NAMALWA (cell line): Measurements from ENCODE around the gene ZNF141.
"Not testable (repeated sequence)": the region's sequence is repeated elsewhere in the genome, so short reads cannot be mapped to it uniquely, and the experiment has no call there.

Experiments used
- DNase-seq: peaks from one replicate; pipeline ENCODE4 v3.0.0-alpha.2; 2015; ENCODE audit warnings: low spot score

The ZNF141 gene

DNA sequence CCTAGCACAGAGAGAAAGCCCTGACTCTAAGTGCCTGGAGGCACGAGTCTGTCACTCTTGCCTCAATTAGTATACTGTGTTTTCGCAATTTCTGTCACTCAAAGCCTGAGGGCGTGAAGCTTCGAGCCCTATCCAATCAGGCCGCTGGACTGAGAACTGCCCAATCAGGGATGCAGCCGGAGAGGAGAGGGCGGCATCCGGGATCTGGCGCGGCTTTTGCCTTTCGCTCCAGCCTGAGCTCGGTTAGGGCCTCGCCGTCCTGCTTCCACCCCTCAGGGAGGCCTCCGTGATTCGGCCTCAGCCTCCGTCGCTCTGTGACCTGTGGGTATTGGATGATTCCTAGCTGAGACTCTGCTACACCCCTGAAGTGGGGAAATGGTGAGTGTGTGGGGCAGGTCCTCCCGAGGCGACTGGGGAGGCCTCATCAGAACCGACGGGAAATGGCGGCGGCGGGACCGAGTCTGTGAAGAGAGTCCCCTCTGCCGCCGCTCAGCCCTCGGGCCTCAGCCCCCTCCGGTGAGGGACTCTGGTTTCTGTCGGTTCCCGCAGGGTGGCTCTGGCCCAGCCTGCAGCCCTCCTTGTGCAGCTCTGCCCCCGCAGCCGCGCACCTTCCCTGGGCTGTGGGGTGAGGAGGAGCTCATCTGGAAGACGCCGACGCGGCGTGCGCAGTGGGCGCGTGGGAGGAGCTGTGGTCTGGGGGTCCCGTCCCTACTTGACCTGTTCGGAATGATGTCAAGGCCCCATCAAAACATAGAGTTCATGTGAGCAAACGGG lies 48.5 kb downstream of the ZNF141 start:
- no peak for DNase-seq

DNA sequence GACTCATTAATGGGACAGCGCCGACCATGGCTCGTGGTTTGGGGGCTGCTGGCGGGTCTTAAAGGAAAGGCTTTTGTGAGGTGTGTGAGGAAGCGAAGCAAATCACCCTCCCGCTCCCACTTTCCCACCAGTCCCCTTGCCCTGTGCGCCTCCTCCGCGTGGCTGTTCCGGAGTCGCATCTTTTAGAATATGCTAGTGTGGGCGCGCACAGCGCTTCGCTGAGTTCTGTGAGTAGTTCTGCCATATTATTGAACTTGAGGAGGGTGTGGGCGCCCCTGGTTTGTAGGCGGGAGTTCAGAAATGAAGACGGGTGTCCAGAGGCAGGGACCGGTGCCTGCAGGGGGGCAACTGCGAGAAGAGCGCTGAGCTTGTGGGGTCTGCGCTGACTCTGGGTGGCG lies 49.1 kb downstream of the ZNF141 start:
- no peak for DNase-seq

DNA sequence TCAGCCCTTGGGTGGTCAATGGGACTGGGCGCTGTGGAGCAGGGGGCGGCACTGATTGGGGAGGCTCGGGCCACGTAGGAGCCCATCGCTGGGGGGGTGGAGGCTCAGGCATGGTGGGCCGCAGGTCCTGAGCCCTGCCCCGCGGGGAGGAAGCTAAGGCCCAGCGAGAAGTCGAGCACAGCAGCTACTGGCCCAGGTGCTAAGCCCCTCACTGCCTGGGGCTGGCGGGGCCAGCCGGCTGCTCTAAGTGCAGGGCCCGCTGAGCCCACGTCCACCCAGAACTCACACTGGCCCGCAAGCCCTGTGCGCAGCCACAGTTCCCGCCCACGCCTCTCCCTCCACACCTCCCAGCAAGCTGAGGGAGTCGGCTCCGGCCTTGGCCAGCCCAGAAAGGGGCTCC lies 66.4 kb downstream of the ZNF141 start:
- DNase-seq: no peak

GRCh38 chr4:408321-408720 lies 70.7 kb downstream of the ZNF141 start:
- DNase-seq: not testable (repeated sequence)

DNA sequence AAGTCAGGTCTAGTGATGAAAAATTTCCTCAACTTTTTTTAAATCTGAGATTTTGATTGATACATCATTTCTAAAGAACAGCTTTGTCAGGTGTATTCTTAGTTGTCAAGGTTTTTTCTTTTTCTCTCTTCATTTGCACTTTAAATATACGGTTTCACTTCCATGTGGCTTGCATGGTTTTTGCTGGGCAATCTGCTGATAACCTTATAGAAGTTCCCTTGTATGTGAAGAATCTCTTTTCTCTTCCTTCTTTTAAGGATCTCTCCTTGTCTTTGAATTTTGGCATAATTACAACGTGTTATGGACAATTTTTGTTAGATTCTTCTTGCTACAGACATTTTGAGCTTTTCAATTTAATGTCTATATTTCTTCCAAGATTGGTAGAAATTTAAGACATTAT lies 85.0 kb downstream of the ZNF141 start:
- DNase-seq: no peak
